ENCODE results near the gene RSBN1L.

DNA sequence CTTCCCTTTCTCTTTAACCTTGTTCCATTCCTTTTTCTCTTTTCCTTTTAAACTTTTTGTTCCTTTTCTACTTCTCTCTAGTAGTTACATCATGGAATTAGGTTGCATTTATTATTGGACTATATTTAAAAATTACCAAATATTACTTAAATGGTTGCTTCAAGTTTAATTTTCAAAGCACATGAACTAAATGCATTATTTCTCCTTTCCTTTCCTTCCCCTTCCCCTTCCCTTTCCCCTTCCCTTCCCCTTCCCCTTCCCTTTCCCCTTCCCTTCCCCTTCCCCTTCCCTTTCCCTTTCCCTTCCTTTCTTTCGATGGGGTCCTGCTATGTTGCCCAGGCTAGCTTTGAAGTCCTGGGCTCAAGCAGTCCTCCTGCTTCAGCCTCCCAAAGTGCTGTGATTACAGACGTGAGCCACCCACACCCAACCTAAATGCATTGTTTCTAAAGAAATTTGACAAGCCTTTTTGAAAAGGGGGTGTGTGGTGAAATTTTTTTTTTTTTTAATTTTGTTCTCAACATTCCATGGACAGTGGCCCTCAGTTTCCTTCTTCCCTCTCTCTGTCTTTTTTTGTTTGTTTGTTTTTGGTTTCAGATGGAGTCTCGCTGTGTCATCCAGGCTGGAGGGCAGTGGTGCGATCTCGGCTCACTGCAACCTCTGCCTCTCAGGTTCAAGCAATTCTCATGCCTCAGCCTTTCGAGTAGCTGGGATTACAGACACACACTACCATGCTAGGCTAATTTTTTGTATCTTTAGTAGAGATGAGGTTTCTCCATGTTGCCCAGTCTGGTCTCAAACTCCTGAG, 70.7 kb downstream of the RSBN1L start:
- TF ChIP-seq POLR2A (IDR thresholded peaks at IDR 0.05; ENCODE audit: low read depth, low read length) (no peak), POLR2AphosphoS5 (IDR thresholded peaks at IDR 0.05; ENCODE audit: low read depth, low read length) (no peak), TAF1 (IDR thresholded peaks at IDR 0.05; ENCODE audit: borderline replicate concordance, low read depth, low read length) (no peak)

All from GM12892 (cell line).